Skeletal muscle satellite cell (primary cell): ENCODE measurements around the gene ZC3H6.
A peak's percentile ranks its signal among the peaks of the same experiment; 100 is the strongest.

Experiments used
- H3K27me3 ChIP-seq: 2 replicates; pipeline ENCODE4 v1.7.0; 2013; ENCODE audit warnings: low read length; ENCODE audit not compliant: control insufficient read depth, insufficient read depth
- H3K36me3 ChIP-seq: 2 replicates; pipeline ENCODE4 v1.7.0; 2013; ENCODE audit warnings: mild to moderate bottlenecking, control low read depth, low read length; ENCODE audit not compliant: insufficient read depth
- H3K4me1 ChIP-seq: 2 replicates; pipeline ENCODE4 v1.7.0; 2013; ENCODE audit warnings: low read length; ENCODE audit not compliant: control insufficient read depth, insufficient read depth
- H3K4me2 ChIP-seq: 2 replicates; pipeline ENCODE4 v1.7.0; 2013; ENCODE audit warnings: mild to moderate bottlenecking, low read length
- H3K4me3 ChIP-seq: 2 replicates; pipeline ENCODE4 v1.7.0; 2013; ENCODE audit warnings: low read length
- H3K9ac ChIP-seq: 2 replicates; pipeline ENCODE4 v1.7.0; 2013; ENCODE audit warnings: mild to moderate bottlenecking, low read depth, low read length, moderate library complexity
- H3K9me3 ChIP-seq: replicated peaks from 2 replicates; pipeline ENCODE4 v1.7.0; 2013; ENCODE audit warnings: mild to moderate bottlenecking, control low read depth, low read length

The ZC3H6 gene

DNA sequence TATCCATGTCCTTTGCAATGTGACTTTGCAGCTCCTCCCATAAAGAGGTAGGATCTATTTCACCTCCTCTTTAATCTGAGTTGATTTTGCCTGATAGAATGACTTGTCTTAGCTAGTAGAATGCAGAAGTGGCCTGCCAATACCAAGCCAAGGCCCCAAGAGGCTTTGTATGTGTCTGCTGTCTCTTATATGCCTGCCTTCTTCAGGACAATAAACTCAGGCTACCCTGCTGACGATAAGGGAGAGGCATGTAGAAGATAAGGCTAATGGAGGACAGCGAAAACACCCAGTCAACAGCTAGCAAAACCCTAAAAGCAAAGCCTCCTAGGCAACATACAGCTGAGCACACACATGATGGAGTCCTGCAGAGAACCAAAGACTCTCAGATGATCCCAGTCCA, 18.7 kb upstream of the ZC3H6 start:
- Histone ChIP-seq H3K27me3 (no peaks in the 10 kb centered on the region), H3K9ac (no peak overlapping the region), H3K4me2 (no peak overlapping the region), H3K36me3 (no peaks in the 10 kb centered on the region), H3K4me1 (peaks cover 6% of the 10 kb centered on the region), H3K4me3 (no peak overlapping the region), H3K9me3 (no peaks in the 10 kb centered on the region)

- H3K27me3 ChIP-seq = no peaks in the 10 kb centered on the region
- no peak overlapping the region for H3K4me2 ChIP-seq
- no peak overlapping the region for H3K9ac ChIP-seq
- no peaks in the 10 kb centered on the region for H3K9me3 ChIP-seq
- peaks cover 6% of the 10 kb centered on the region for H3K4me1 ChIP-seq
- H3K36me3 ChIP-seq = no peaks in the 10 kb centered on the region
- no peak overlapping the region for H3K4me3 ChIP-seq
Observed at GRCh38 chr2:112257575-112257974, 17.8 kb upstream of the ZC3H6 start.

- Histone ChIP-seq H3K27me3 (no peaks in the 10 kb centered on the region), H3K4me1 (no peaks in the 10 kb centered on the region), H3K9me3 (no peaks in the 10 kb centered on the region), H3K9ac (peak overlapping the region; percentile 1), H3K36me3 (no peaks in the 10 kb centered on the region), H3K4me3 (no peak overlapping the region), H3K4me2 (peak overlapping the region; percentile 69)
Observed at GRCh38 chr2:112259509-112260294, 15.7 kb upstream of the ZC3H6 start.

DNA sequence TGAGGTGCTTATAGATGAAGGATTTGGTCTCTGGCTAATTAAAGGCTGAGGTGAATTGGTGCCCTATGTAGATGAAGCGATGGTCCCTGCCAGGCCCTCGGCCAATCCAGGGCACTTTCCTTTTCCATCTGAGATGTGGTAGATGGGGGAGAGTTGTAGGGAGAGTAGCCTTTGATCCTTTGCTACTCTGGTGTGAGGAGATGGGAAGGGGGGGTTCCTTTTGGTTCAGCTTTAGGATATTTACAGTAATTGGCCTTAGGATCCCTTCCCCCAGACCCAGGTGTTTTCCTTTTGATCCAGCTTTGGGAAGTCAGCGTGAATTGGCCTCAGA, 15.1 kb upstream of the ZC3H6 start:
- Histone ChIP-seq H3K4me1 (no peaks in the 10 kb centered on the region), H3K4me2 (no peak overlapping the region), H3K36me3 (no peaks in the 10 kb centered on the region), H3K4me3 (no peak overlapping the region), H3K9me3 (no peaks in the 10 kb centered on the region), H3K9ac (no peak overlapping the region), H3K27me3 (no peaks in the 10 kb centered on the region)

- Histone ChIP-seq H3K36me3 (no peaks in the 10 kb centered on the region), H3K4me3 (no peak overlapping the region), H3K9ac (no peak overlapping the region), H3K9me3 (no peaks in the 10 kb centered on the region), H3K27me3 (no peaks in the 10 kb centered on the region), H3K4me1 (no peaks in the 10 kb centered on the region), H3K4me2 (no peak overlapping the region)
Observed at GRCh38 chr2:112262876-112263275, 12.5 kb upstream of the ZC3H6 start.

GRCh38 chr2:112268547-112268946, 6.8 kb upstream of the ZC3H6 start:
- Histone ChIP-seq H3K4me1 (no peaks in the 10 kb centered on the region), H3K27me3 (no peaks in the 10 kb centered on the region), H3K4me2 (no peak overlapping the region), H3K36me3 (no peaks in the 10 kb centered on the region), H3K4me3 (no peak overlapping the region), H3K9me3 (no peaks in the 10 kb centered on the region), H3K9ac (no peak overlapping the region)

DNA sequence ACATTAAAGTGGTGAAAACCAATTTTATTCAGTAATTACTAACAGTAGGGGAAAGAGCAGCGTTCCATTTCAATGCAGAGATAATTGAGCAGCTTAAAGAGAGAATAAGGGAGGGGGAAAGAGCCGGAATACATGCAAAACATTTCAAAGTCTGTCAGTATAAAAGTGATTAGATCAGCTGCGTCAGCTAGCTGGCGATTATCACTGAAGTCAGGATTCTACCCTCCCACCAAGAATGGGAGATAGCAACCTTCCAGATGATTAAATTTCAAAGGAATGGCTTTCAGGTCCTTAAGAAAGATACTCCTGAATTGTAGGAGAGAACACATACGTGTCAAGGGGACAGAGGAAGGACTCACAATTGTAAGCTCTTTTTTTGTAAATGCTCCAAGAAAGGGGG, 2.7 kb upstream of the ZC3H6 start:
- Histone ChIP-seq H3K4me3 (no peak overlapping the region), H3K36me3 (no peaks in the 10 kb centered on the region), H3K9ac (no peak overlapping the region), H3K4me2 (no peak overlapping the region), H3K27me3 (no peaks in the 10 kb centered on the region), H3K9me3 (no peaks in the 10 kb centered on the region), H3K4me1 (peaks cover 13% of the 10 kb centered on the region)

GRCh38 chr2:112273349-112273748, 2.0 kb upstream of the ZC3H6 start:
- peaks cover 13% of the 10 kb centered on the region for H3K4me1 ChIP-seq
- no peak overlapping the region for H3K4me2 ChIP-seq
- H3K4me3 ChIP-seq = no peak overlapping the region
- H3K9me3 ChIP-seq = no peaks in the 10 kb centered on the region
- H3K27me3 ChIP-seq = no peaks in the 10 kb centered on the region
- H3K9ac ChIP-seq = no peak overlapping the region
- H3K36me3 ChIP-seq = no peaks in the 10 kb centered on the region

DNA sequence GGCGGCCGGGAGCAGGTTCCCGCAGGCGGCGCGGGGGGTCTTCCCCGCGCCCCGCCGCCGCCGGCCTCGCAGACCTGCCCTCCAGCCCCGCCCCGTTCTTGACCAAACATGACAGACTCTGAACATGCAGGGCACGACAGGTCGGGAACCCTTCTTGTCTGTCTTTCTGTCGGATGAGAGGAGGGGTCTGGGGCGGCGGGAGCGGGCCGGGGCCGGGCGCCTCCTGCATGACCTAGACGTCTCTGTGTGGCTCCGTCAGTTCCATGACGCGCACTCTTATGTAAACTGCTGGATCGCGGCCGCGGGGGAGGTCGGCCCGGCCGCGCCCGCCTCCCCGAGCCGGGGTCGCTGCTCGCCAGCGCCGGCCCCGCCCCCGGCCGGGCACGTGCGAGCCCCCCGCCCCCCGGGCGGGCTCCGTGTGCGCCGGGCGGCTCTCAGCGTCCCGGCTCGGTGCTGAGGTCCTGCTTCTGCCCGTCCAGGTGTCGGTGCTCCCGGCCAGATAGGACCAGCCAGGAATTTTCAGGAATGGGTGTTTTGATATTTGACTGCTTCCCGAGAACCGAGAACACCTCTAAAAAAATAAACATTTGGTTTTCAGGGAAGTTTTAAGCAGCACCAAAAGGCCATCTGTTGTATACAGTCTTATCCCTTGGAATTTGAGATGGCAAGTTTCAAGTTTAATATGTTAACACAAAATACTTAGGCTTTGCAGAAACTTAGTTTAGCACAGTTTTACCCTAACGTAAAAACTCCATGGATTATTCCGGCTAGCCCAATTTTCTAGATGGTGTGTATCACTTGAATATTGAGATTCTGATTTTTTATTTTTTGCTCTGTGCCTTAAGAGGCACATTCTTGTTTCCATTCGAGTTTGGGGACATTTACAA, 733 bp downstream of the ZC3H6 start:
- H3K9me3 ChIP-seq = no peaks in the 10 kb centered on the region

GRCh38 chr2:112276954-112277353, 1.6 kb downstream of the ZC3H6 start:
- H3K4me2 ChIP-seq = peak overlapping the region; percentile 91
- H3K4me3 ChIP-seq = peak overlapping the region; percentile 98
- no peaks in the 10 kb centered on the region for H3K36me3 ChIP-seq
- H3K9ac ChIP-seq = peak overlapping the region; percentile 100
- H3K9me3 ChIP-seq = no peaks in the 10 kb centered on the region
- peaks cover 13% of the 10 kb centered on the region for H3K4me1 ChIP-seq
- H3K27me3 ChIP-seq = no peaks in the 10 kb centered on the region

More for the DNA sequence above, 733 bp downstream of the ZC3H6 start:
- peaks cover 13% of the 10 kb centered on the region for H3K4me1 ChIP-seq
- H3K36me3 ChIP-seq = no peaks in the 10 kb centered on the region
- H3K4me3 ChIP-seq = peak overlapping the region; percentile 98
- H3K9ac ChIP-seq = peak overlapping the region; percentile 100
- peak overlapping the region; percentile 91 for H3K4me2 ChIP-seq
- H3K27me3 ChIP-seq = no peaks in the 10 kb centered on the region

- Histone ChIP-seq H3K4me2 (no peak overlapping the region), H3K4me3 (no peak overlapping the region), H3K9me3 (no peaks in the 10 kb centered on the region)
Observed at GRCh38 chr2:112277596-112278220, 2.3 kb downstream of the ZC3H6 start.

More at GRCh38 chr2:112277596-112278220, 2.3 kb downstream of the ZC3H6 start:
- H3K27me3 ChIP-seq = no peaks in the 10 kb centered on the region
- no peak overlapping the region for H3K9ac ChIP-seq
- peaks cover 13% of the 10 kb centered on the region for H3K4me1 ChIP-seq
- H3K36me3 ChIP-seq = no peaks in the 10 kb centered on the region
